Fibroblast of villous mesenchyme (primary cell): Measurements from ENCODE around the gene TIAM2. TPM values are rescaled to one million over a fixed set of nuclear protein-coding genes. Genes with fewer than 3 reads are reported as not detected.

Source experiments
- DNase-seq: peaks from one replicate; pipeline ENCODE4 v3.0.0-alpha.2; 2010; ENCODE audit warnings: low read depth
- H3K4me3 ChIP-seq: 2 replicates; pipeline ENCODE4 v1.5.1; 2011; ENCODE audit warnings: low read depth, mild to moderate bottlenecking, low read length
- total RNA-seq: library from RNA; depleted of rRNA; stranded (reverse); fragments of >200 nt; gene quantifications from 2 replicates; pipeline ENCODE4 v1.2.3, GENCODE V29; 2012
- TF ChIP-seq, protein P1 (sequence below): IDR thresholded peaks from 2 replicates; pipeline ENCODE4 v1.5.1; 2012; ENCODE audit warnings: low read depth, mild to moderate bottlenecking, low read length; ENCODE audit not compliant: insufficient read depth

Gene TIAM2
- total RNA-seq, 1 donor = 8.6 TPM

DNA sequence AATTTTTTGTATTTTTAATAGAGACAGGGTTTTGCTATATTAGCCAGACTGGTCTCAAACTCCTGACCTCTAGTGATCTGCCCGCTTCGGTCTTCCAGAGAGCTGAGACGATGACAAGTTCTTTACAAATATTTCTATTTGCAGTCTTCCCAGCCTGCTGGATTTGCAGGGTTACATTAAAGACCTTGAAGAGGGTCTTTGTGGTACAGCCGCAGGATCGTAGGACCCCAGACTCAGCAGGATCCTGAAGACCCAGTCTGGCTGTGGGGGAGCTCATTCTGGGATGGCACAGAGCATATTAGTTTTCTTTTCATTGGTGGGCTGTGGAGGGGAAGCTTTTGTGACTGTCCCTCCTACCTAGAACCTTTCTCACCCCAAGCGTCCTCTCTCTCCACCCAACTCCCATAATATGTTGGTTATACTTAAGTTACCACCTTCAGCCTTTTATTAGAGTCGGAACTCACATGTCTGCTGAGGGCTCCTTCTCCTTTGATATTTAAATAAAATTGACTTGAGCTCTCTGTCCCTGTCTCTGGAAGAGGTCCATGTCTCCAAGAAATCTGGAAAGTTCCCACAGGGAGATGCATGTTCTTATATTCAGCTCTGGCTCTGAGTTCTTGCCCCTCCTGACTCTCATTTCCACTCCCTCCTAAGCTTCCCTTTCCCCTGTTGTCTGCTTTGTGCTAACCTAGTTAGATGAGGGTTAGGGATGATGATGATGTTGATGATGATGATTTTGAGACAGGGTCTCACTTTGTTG lies 72.0 kb downstream of the TIAM2 start:
- TF ChIP-seq, protein P1, sequence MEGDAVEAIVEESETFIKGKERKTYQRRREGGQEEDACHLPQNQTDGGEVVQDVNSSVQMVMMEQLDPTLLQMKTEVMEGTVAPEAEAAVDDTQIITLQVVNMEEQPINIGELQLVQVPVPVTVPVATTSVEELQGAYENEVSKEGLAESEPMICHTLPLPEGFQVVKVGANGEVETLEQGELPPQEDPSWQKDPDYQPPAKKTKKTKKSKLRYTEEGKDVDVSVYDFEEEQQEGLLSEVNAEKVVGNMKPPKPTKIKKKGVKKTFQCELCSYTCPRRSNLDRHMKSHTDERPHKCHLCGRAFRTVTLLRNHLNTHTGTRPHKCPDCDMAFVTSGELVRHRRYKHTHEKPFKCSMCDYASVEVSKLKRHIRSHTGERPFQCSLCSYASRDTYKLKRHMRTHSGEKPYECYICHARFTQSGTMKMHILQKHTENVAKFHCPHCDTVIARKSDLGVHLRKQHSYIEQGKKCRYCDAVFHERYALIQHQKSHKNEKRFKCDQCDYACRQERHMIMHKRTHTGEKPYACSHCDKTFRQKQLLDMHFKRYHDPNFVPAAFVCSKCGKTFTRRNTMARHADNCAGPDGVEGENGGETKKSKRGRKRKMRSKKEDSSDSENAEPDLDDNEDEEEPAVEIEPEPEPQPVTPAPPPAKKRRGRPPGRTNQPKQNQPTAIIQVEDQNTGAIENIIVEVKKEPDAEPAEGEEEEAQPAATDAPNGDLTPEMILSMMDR = no peak
- no peak overlapping the region for H3K4me3 ChIP-seq
- DNase-seq = no peak

DNA sequence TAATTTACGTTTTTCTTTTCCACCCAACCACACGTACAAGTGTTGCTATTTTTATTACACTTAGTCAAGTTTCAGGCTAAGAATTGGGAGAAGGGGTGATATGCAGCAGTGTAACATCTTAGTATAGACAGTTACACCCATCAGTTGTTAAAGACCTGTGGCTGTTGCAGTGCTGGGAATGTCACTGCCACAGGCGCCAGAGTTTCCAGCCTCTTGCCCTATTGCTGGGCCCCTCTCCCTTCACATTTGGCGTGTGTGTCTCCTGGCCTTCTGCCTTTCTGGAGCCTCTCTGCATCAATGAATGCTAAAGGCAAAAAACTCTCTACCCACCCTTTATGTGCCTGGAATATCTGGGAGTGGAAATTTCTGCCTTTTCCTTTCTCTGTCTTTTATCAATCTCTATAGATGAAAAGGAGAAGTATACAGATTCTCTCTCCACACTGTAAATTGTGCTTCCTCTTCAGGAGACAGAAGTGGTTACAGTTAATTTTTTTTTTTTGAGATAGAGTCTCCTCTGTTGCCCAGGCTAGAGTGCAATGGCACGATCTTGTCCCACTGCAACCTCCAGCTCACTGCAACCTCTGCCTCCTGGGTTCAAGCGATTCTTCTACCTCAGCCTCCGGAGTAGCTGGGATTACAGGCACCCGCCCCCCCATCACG lies 73.0 kb downstream of the TIAM2 start:
- TF ChIP-seq, protein P1 = no peak
- no peak for DNase-seq

DNA sequence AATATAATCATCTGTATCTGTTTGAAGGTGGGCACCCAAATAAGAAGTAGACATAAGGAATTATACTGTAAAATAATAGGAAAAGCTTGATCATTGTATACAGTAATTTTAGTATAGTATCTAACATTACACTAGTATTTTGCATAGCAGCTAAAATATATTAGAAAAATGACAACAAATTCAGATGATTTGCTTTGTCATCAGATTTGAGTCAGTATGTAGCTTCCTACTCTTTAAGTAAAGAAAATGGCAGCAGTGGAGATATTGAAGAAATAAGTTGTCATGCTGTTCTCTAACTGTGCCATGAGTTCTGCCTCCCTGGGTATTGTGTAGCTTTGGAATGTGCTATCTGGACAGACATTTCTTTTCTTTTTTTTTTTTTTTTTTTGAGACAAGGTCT lies 74.4 kb downstream of the TIAM2 start:
- no peak overlapping the region for H3K4me3 ChIP-seq
- DNase-seq = no peak
- TF ChIP-seq, protein P1 = no peak

More for the DNA sequence above, 73.0 kb downstream of the TIAM2 start:
- H3K4me3 ChIP-seq = no peak overlapping the region

DNA sequence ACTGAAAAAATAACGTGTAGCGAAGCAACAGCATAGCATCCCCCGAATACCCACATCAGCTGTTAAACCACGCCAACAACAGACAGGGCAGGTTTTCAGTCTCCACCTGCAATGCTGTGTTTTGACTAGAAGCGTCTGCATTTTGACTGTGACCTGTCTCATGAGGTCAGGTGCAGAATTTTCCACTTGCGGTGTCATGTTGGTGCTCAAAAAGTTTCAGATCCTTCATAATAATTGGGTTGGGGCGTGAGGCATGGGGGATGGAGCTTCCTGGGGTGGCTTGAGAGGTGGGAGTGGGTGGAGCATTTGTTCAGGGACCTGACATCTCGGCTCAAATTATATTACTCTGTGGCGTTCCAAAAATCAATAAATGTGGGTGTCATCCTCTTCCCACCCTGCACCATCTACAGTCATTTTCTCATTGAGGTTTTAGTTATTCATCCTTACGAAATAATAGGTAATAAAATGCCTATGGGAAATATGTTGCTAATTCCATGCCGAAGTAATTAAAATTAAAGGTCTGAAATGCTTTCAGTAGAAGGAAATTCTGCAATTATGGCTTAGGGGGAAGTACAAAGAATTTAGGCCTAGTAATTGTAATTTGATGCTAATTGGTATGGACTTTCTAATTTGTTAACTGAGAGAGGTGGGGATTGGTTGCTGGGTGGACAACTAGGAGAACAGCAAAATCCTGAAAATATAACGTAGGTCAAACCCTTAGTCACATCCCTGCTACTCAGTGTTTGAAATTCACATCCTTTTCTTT lies 81.0 kb downstream of the TIAM2 start:
- no peak for DNase-seq
- TF ChIP-seq, protein P1 = no peak
- H3K4me3 ChIP-seq = no peak overlapping the region

DNA sequence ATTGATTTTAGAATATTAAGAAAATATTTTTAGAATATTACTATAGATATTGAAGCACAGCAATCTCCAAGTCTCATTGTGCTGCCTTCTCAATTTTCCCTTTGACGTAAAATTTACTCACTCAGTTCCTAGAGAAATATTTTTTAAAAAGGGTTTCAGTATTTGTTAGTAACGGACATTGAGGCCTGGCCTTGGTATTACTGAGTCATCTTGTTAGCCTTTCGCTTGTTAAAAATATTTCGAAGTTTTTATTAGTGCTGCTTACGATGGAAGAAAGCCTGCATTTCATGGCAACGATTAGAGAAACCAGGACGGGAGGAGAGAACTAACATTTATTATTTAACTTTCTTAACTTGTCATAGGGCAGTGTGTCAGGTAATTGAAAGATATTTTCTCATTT lies 82.2 kb downstream of the TIAM2 start:
- peak; percentile 74 for DNase-seq
- no peak overlapping the region for H3K4me3 ChIP-seq
- TF ChIP-seq, protein P1 = no peak

DNA sequence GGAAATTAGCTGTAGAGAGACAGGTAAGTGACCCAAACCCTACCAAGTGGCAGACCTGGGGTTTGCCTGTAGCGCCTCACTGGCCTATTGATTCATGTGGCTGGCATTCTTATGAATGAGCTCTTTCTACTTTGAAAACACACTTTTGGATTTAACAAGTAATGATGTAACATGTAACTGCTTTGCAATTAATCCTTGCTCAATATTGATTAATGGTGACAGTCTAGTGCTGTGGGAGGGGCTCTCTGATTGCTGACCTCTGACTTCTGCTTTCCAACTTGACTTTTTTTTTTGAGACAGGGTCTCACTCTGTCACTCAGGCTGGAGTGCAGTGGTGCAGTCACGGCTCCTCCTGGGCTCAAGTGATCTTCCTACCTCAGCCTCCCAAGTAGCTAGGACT lies 82.7 kb downstream of the TIAM2 start:
- peak; percentile 36 for DNase-seq
- no peak overlapping the region for H3K4me3 ChIP-seq
- TF ChIP-seq, protein P1 = no peak
